Cardiac muscle cell (in vitro differentiated cells and primary cell): ENCODE data around the gene GNG14. TPM values are rescaled to one million over a fixed set of nuclear protein-coding genes. Genes with fewer than 3 reads are reported as not detected.

Experiments used
- DNase-seq, 2 donors: peaks; one replicate each; pipeline versions ENCODE4 v3.0.0 to v3.0.0-alpha.2; 2010 to 2017; ENCODE audit warnings: low read depth in 1 of 2, low spot score in 1 of 2
- H3K27ac ChIP-seq: fragments of 200-600 bp; sonication (generic); 2 replicates; pipeline ENCODE4 v1.5.1; 2016
- H3K27me3 ChIP-seq: fragments of 200-600 bp; sonication (generic); 2 replicates; pipeline ENCODE4 v1.6.0; 2016; ENCODE audit warnings: control low read depth
- H3K36me3 ChIP-seq: fragments of 200-600 bp; sonication (generic); 2 replicates; pipeline ENCODE4 v1.5.1; 2016; ENCODE audit warnings: control low read depth
- H3K4me1 ChIP-seq: fragments of 200-600 bp; sonication (generic); 2 replicates; pipeline ENCODE4 v1.8.1; 2017; ENCODE audit warnings: low read depth, mild to moderate bottlenecking, mixed run types
- H3K4me3 ChIP-seq: fragments of 200-600 bp; sonication (generic); 2 replicates; pipeline ENCODE4 v1.5.1; 2016; ENCODE audit warnings: mild to moderate bottlenecking
- H3K9me3 ChIP-seq: fragments of 200-600 bp; sonication (generic); 2 replicates; pipeline ENCODE4 v1.5.1; 2017; ENCODE audit warnings: low read depth, mild to moderate bottlenecking, control low read depth
- CTCF ChIP-seq: IDR thresholded peaks from 2 replicates; pipeline ENCODE4 v1.5.1; 2012; ENCODE audit warnings: low read depth, mild to moderate bottlenecking, low read length
- polyA plus RNA-seq: library from polyadenylated mRNA; unstranded; fragments of >200 nt; fragmentation: Nextera tagmentation; extraction: Ambion mirVana; gene quantifications from 2 replicates; pipeline ENCODE4 v1.2.1, GENCODE V29; 2016
- total RNA-seq: library from RNA; depleted of rRNA; stranded (reverse); fragments of >200 nt; gene quantifications from 2 replicates; pipeline ENCODE4 v1.2.3, GENCODE V29; 2016

GNG14 gene
- total and polyA plus RNA-seq, 2 experiments from 2014 or later, result 1.1 TPM; not detected in 1

GRCh38 chr19:12668346-12668745 lies 19.5 kb upstream of the GNG14 start:
- Histone ChIP-seq H3K27me3 (no peaks in the 10 kb centered on the region), H3K4me1 (peaks cover 19% of the 10 kb centered on the region), H3K4me3 (peak overlapping the region; percentile 82), H3K9me3 (no peaks in the 10 kb centered on the region), H3K36me3 (no peaks in the 10 kb centered on the region), H3K27ac (peak overlapping the region; percentile 96)
- DNase-seq, result no peak
- TF ChIP-seq CTCF, result no peak

- no peak for TF ChIP-seq CTCF
- peaks cover 1% of the 10 kb centered on the region for H3K36me3 ChIP-seq
- H3K4me3 ChIP-seq, result peak overlapping the region; percentile 82
- H3K4me1 ChIP-seq, result peaks cover 19% of the 10 kb centered on the region
- DNase-seq, result peak; percentile 55 to 59
- H3K27me3 ChIP-seq, result no peaks in the 10 kb centered on the region
- peak overlapping the region; percentile 96 for H3K27ac ChIP-seq
- no peaks in the 10 kb centered on the region for H3K9me3 ChIP-seq
Measured at GRCh38 chr19:12668932-12669269, 18.9 kb upstream of the GNG14 start.

- no peak for TF ChIP-seq CTCF
- H3K27me3 ChIP-seq, result no peaks in the 10 kb centered on the region
- H3K9me3 ChIP-seq, result no peaks in the 10 kb centered on the region
- peaks cover 2% of the 10 kb centered on the region for H3K36me3 ChIP-seq
- H3K4me1 ChIP-seq, result peaks cover 19% of the 10 kb centered on the region
- DNase-seq, result peak; percentile 85 to 90
- H3K4me3 ChIP-seq, result peak overlapping the region; percentile 82
- peak overlapping the region; percentile 96 for H3K27ac ChIP-seq
Measured at GRCh38 chr19:12669270-12670158, 18.3 kb upstream of the GNG14 start.

- H3K9me3 ChIP-seq, result no peaks in the 10 kb centered on the region
- peaks cover 19% of the 10 kb centered on the region for H3K4me1 ChIP-seq
- H3K4me3 ChIP-seq, result peak overlapping the region; percentile 82
- no peak for DNase-seq
- H3K27me3 ChIP-seq, result no peaks in the 10 kb centered on the region
- peaks cover 4% of the 10 kb centered on the region for H3K36me3 ChIP-seq
- no peak for TF ChIP-seq CTCF
- peak overlapping the region; percentile 96 for H3K27ac ChIP-seq
Measured at GRCh38 chr19:12670159-12670928, 17.5 kb upstream of the GNG14 start.

- Histone ChIP-seq H3K36me3 (peaks cover 13% of the 10 kb centered on the region), H3K27ac (no peak overlapping the region), H3K27me3 (no peaks in the 10 kb centered on the region), H3K4me3 (no peak overlapping the region), H3K9me3 (no peaks in the 10 kb centered on the region), H3K4me1 (peaks cover 11% of the 10 kb centered on the region)
- TF ChIP-seq CTCF, result no peak
- DNase-seq, result no peak
Measured at GRCh38 chr19:12672744-12673143, 15.1 kb upstream of the GNG14 start.
